Endothelial cell of umbilical vein (primary cell): ENCODE results near the gene FAM98B. TPM values are rescaled to one million over a fixed set of nuclear protein-coding genes. Genes with fewer than 3 reads are reported as not detected.

Experiments used
- BruUV-seq: library from RNA; stranded (reverse); fragments of 400-500 nt; replicated peaks from 2 replicates; lab custom pipeline; 2021; lab: Mats Ljungman, UMichigan
- CTCF ChIA-PET: fragments of 300-600, 350-600 bp; sonication (Branson Sonifier 250); formaldehyde crosslinking; loops from one replicate; lab custom pipeline; 2021; ENCODE audit warnings: antibody characterized with exemption, inconsistent platforms; lab: Charles Lee
- POLR2A ChIA-PET: fragments of 300-600, 350-600 bp; sonication (Branson Sonifier 250); formaldehyde crosslinking; loops from one replicate; lab custom pipeline; 2021; ENCODE audit warnings: antibody characterized with exemption, inconsistent platforms; lab: Charles Lee
- DNase-seq: peaks from one replicate; pipeline ENCODE4 v3.0.0-alpha.2; 2011; ENCODE audit warnings: low read depth, low spot score
- FAIRE-seq: peaks from 2 replicates; lab custom pipeline; 2011; peaks lifted over from hg19 to GRCh38; lab: Jason Lieb, UNC
- H2AFZ ChIP-seq: 2 replicates; pipeline ENCODE4 v1.6.0; 2012; ENCODE audit warnings: low read depth, low read length, control low read depth, inconsistent platforms
- H3K27ac ChIP-seq: 2 replicates; pipeline ENCODE4 v1.5.1; 2011; ENCODE audit warnings: low read depth, mild to moderate bottlenecking, control low read depth, low read length, moderate library complexity; ENCODE audit not compliant: insufficient read depth
- H3K27me3 ChIP-seq, 2 experiments: 2 replicates each; pipeline versions ENCODE4 v1.6.0 to v1.6.1; 2011; ENCODE audit warnings: low read length in 2 of 2, mixed read lengths in 1 of 2; ENCODE audit not compliant: control insufficient read depth in 2 of 2, insufficient read depth in 2 of 2
- H3K36me3 ChIP-seq, 2 experiments: 2 replicates in 1 of 2; 3 replicates in 1 of 2; pipeline ENCODE4 v1.5.1; 2011; ENCODE audit warnings: low read length in 2 of 2, mild to moderate bottlenecking in 1 of 2, moderate library complexity in 1 of 2; ENCODE audit not compliant: control insufficient read depth in 2 of 2, insufficient read depth in 2 of 2; ENCODE audit errors: extremely low read depth in 1 of 2
- H3K4me1 ChIP-seq: 3 replicates; pipeline ENCODE4 v1.5.1; 2011; ENCODE audit warnings: mild to moderate bottlenecking, low read length; ENCODE audit not compliant: control insufficient read depth, insufficient read depth; ENCODE audit errors: extremely low read depth
- H3K4me2 ChIP-seq: 2 replicates; pipeline ENCODE4 v1.6.1; 2011; ENCODE audit warnings: low read length, control low read depth, mixed read lengths; ENCODE audit not compliant: insufficient read depth
- H3K4me3 ChIP-seq, 3 experiments: fragments of 200-600 bp in 1 of 3; sonication (generic), shearing (Covaris generic) in 1 of 3; replicated peaks in 1 of 3; 2 replicates each; pipeline ENCODE4 v1.5.1; 2011 to 2016; ENCODE audit warnings: control low read depth in 3 of 3, low read length in 3 of 3, mild to moderate bottlenecking in 2 of 3, inconsistent platforms in 1 of 3, low read depth in 1 of 3, moderate library complexity in 1 of 3; ENCODE audit not compliant: insufficient read depth in 1 of 3
- H3K79me2 ChIP-seq: 2 replicates; pipeline ENCODE4 v1.6.0; 2012; ENCODE audit warnings: low read length, inconsistent platforms; ENCODE audit not compliant: control insufficient read depth, insufficient read depth
- H3K9ac ChIP-seq: replicated peaks from 2 replicates; pipeline ENCODE3; 2011; ENCODE audit warnings: low read length, control low read depth; ENCODE audit not compliant: insufficient read depth; ENCODE audit errors: extremely low read depth
- H3K9me1 ChIP-seq: replicated peaks from 3 replicates; pipeline ENCODE4 v1.6.0; 2011; ENCODE audit warnings: mild to moderate bottlenecking, low read length; ENCODE audit not compliant: control insufficient read depth, insufficient read depth; ENCODE audit errors: extremely low read depth
- H3K9me3 ChIP-seq: replicated peaks from 2 replicates; pipeline ENCODE4 v1.5.1; 2012; ENCODE audit warnings: low read length, inconsistent platforms; ENCODE audit not compliant: control insufficient read depth, insufficient read depth
- H4K20me1 ChIP-seq: replicated peaks from 2 replicates; pipeline ENCODE3; 2011; ENCODE audit warnings: mild to moderate bottlenecking, low read length; ENCODE audit not compliant: control insufficient read depth, insufficient read depth; ENCODE audit errors: extremely low read depth
- CTCF ChIP-seq, 2 donors: IDR thresholded peaks; 1 replicate in 1 of 2; 2 replicates in 1 of 2; pipeline ENCODE4 v1.5.1; 2011; ENCODE audit warnings: low read length in 2 of 2, mild to moderate bottlenecking in 2 of 2, moderate library complexity in 2 of 2, control low read depth in 1 of 2, inconsistent platforms in 1 of 2, low read depth in 1 of 2; ENCODE audit not compliant: insufficient read depth in 1 of 2; ENCODE audit errors: extremely low read depth in 1 of 2
- EZH2 ChIP-seq: IDR thresholded peaks from 2 replicates; pipeline ENCODE4 v1.6.1; 2012; ENCODE audit warnings: borderline replicate concordance, low read depth, mild to moderate bottlenecking, moderate library complexity, low read length, inconsistent platforms; ENCODE audit not compliant: severe bottlenecking
- FOS ChIP-seq: IDR thresholded peaks from 2 replicates; pipeline ENCODE4 v1.6.1; 2011; ENCODE audit warnings: mild to moderate bottlenecking, low read length, moderate library complexity, borderline replicate concordance; ENCODE audit not compliant: insufficient read depth
- GATA2 ChIP-seq: IDR thresholded peaks from 2 replicates; pipeline ENCODE4 v1.7.0; 2011; ENCODE audit warnings: low read depth, mild to moderate bottlenecking, moderate library complexity, mixed read lengths, low read length; ENCODE audit not compliant: insufficient read length, insufficient read depth
- JUN ChIP-seq: IDR thresholded peaks from 2 replicates; pipeline ENCODE4 v1.6.1; 2011; ENCODE audit warnings: borderline replicate concordance, low read depth; ENCODE audit not compliant: insufficient read length, insufficient read depth
- MAX ChIP-seq: IDR thresholded peaks from 2 replicates; pipeline ENCODE4 v1.6.1; 2011; ENCODE audit not compliant: insufficient read depth, insufficient read length
- MYC ChIP-seq: IDR thresholded peaks from one replicate; pipeline ENCODE4 v1.6.1; 2011; ENCODE audit warnings: mild to moderate bottlenecking, low read depth, low read length
- POLR2A ChIP-seq: IDR thresholded peaks from 2 replicates; pipeline ENCODE4 v1.6.1; 2012; ENCODE audit warnings: low read depth, mild to moderate bottlenecking, control low read depth, low read length
- POLR2AphosphoS5 ChIP-seq: IDR thresholded peaks from 2 replicates; pipeline ENCODE4 v1.6.1; 2012; ENCODE audit warnings: low read depth, mild to moderate bottlenecking, control low read depth, low read length, moderate library complexity; ENCODE audit not compliant: insufficient read depth
- dilution Hi-C: fragments of 300-500 bp; cut with MboI; formaldehyde crosslinking; loops from one replicate; pipeline ENCODE4 v1.15.0; 2019; ENCODE audit warnings: low sequenced_read_pairs; ENCODE audit not compliant: extremely low pct_ligation_motif_present
- intact Hi-C: fragments of 100-400 bp; cut with micrococcal nuclease; formaldehyde crosslinking; loops from one replicate; pipeline ENCODE4 v1.10.0; 2022
- polyA plus RNA-seq, 4 experiments: library from polyadenylated mRNA; depleted of rRNA in 3 of 4; stranded (reverse) in 3 of 4; unstranded in 1 of 4; fragments of >200 nt; gene quantifications; 2 replicates each; pipeline versions ENCODE4 v1.2.1 to v1.2.3, GENCODE V29; 2011 to 2012; ENCODE audit warnings: missing spikeins in 1 of 4
- total RNA-seq: library from RNA; stranded (reverse); gene quantifications from 2 replicates; pipeline ENCODE4 v1.2.3, GENCODE V29; 2021

Gene FAM98B
- total and polyA plus RNA-seq, 2 donors (not counting 3 experiments of a cell fraction or from before 2014, with no cell fraction given): 4.2 to 22.3 TPM

GRCh38 chr15:38471974-38472373 lies 18.0 kb downstream of the FAM98B start:
- BruUV-seq: no TSS peak
- intact Hi-C loops (no loop called here), dilution Hi-C loops (no loop called here)
- Histone ChIP-seq H3K79me2 (no peaks in the 10 kb centered on the region), H3K27ac (no peak overlapping the region), H3K36me3 (peaks cover 1 to 7% of the 10 kb centered on the region in 2 experiments), H3K9me3 (no peaks in the 10 kb centered on the region), H3K4me1 (no peaks in the 10 kb centered on the region), H3K27me3 (no peaks in the 10 kb centered on the region), H3K9ac (no peak overlapping the region), H3K9me1 (no peaks in the 10 kb centered on the region), H4K20me1 (no peaks in the 10 kb centered on the region), H2AFZ (no peak overlapping the region), H3K4me2 (no peak overlapping the region), H3K4me3 (no peak overlapping the region)
- ChIA-PET POLR2A (no interaction called here), CTCF (interaction anchor here (0.9 to 5.3 kb wide), 12 partner anchors 8 to 228 kb away, joined by 3 to 33 read pairs (median 8); partner anchors contain the start of gene FAM98B)
- FAIRE-seq (no peak), DNase-seq (no peak)
- TF ChIP-seq EZH2: no peak
- TF ChIP-seq MAX: no peak
- TF ChIP-seq POLR2AphosphoS5: no peak
- no peak for TF ChIP-seq JUN
- no peak for TF ChIP-seq MYC
- TF ChIP-seq POLR2A: no peak
- no peak for TF ChIP-seq GATA2
- TF ChIP-seq CTCF (IDR thresholded peaks at IDR 0.05; ENCODE audit: extremely low read depth in 1 of 2, insufficient read depth in 1 of 2, low read depth in 1 of 2, low read length in 2 of 2): no peak
- no peak for TF ChIP-seq FOS
